GM12874 (cell line): ENCODE data around the gene INPP5A.

Experiments used
- CTCF ChIP-seq: IDR thresholded peaks from 2 replicates; pipeline ENCODE4 v1.5.1; 2011; ENCODE audit warnings: low read depth, mild to moderate bottlenecking, control low read depth, low read length, moderate library complexity; ENCODE audit not compliant: insufficient read depth

Gene INPP5A

DNA sequence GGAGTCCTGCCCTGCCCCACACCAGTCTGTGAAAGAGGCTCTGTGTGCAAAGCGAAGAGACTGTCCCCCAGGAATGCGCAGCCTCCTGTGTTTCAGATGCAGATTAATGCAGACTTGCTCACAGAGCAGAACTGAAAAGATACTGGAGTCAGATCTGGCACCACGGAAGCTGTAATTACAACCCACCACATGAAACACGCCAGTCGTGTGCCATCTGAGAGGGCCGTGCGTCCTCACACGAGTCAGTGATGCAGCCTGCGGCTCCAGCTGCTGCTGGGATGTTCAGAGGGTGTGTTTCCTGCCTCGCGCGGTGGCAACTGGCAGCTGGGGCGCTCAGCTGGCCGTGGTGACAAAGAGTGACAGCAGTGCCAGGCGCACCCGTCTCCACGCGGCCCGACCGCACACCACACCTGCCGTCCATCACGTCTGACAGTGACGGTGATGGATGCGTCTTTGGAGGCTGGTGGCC lies 198.4 kb downstream of the INPP5A start:
- TF ChIP-seq CTCF: no peak

- TF ChIP-seq CTCF: no peak
Measured at GRCh38 chr10:132737390-132738048, 199.9 kb downstream of the INPP5A start.

DNA sequence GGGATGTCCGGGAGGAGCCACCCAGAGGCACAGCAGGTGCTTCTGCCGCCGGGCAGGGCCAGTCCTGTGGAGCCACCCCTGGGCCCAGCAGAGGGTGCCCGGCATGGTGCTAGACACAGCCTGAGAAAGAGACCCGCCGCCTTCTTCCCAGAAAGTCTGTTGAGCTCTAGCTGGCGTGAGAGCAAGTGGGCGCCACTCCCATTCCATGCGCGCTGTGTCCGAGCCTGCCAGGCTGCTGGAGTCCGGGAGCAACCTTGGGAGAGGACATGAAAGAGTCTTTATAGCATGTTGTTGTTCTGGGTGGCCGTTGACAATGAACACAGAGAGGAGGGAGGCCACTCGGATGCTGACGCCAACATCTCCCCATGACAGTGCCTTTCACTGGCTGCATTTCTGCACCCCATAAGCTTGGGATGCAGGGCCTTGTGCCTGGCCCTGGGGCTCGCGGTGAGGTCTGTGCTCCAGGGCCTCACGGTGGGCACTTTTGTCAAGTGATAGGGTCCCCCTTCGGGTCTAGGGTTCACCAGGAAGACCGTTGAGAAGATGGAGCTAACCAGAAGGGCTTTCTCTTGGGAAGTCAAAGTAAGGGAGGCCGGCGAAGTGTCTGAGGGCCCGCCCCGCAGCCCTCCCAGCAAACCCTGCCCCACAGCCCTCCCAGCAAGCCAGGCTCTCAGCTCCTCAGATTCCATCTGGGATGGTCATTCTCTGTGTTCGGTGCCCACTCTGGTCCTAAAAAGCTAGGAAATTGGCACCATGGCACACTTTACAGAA lies 201.1 kb downstream of the INPP5A start:
- no peak for TF ChIP-seq CTCF

DNA sequence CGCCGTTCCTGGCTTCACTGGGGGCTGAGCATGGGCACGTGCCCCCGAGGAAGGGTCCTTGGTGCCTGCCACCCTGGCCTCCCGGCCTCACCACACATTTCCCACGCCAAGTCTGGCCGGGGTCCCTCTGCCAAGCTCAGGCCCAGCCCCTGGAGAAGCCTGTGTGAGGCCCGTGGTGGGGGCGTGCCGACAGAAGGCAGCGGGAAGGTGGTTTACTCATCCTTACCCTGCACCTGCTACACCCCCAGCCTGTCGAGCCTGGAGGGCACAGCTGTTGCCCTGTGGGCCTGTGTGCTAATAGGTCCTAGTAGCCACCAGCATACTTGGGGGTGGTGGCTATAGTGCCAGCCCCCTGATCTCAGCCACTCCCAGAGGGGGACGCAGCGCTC lies 201.6 kb downstream of the INPP5A start:
- no peak for TF ChIP-seq CTCF

DNA sequence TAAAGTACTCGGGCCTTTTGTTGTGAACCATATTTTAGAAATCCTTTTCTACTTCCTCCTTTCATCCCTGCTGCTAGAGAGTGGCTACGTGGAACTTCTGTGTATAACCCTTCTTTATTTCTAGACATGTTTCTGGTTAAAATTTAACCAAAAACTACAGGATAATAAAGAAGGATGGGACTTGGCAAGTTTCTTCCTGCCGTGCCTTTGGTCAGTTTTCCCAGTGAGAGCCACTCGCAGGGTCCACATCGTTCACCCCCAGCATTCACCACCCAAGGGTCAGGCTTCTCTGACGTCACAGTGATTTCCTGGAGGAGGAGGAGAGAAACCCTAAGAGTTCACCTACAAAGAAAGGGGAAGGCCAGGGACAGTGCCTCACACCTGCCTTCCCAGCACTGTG lies 203.0 kb downstream of the INPP5A start:
- no peak for TF ChIP-seq CTCF

GRCh38 chr10:132742167-132742836 lies 204.7 kb downstream of the INPP5A start:
- TF ChIP-seq CTCF: no peak

DNA sequence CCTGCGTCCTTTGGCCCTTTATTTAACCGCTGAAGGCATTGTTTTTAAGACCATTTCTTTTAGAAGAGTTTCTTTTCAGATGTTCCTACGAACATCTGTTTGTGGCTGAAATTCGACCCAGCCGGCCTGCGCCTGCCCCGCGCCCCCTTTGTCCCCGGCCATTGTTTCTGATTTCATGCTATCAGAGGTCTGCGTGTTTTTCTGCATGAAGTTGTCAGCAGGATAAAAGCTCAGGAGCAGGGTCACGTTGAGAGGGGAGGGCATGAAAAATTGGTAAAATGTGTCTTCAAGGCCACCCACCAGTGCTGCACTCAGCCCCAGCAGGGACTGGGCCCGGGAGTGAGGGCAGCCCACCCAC lies 205.2 kb downstream of the INPP5A start:
- no peak for TF ChIP-seq CTCF
